ENCODE data around the gene MMAA. TPM values are rescaled to one million over a fixed set of nuclear protein-coding genes. Genes with fewer than 3 reads are reported as not detected.
"Not testable (repeated sequence)": the region's sequence is repeated elsewhere in the genome, so short reads cannot be mapped to it uniquely, and the experiment has no call there.

Gene MMAA
- total RNA-seq, 1 donor from 2014 or later: 3.5 TPM

- H3K4me1 Mint-ChIP-seq (ENCODE audit: low read depth, unreplicated experiment): no peaks in the 10 kb centered on the region
Observed at GRCh38 chr4:145639186-145639698, 20.1 kb downstream of the MMAA start.

GRCh38 chr4:145640236-145640635 is 21.1 kb downstream of the MMAA start:
- H3K4me1 Mint-ChIP-seq (ENCODE audit: low read depth, unreplicated experiment); H3K9me3 Mint-ChIP-seq (ENCODE audit: unreplicated experiment); H3K27me3 Mint-ChIP-seq (ENCODE audit: unreplicated experiment); DNase-seq; H3K27ac Mint-ChIP-seq (ENCODE audit: unreplicated experiment); H3K4me3 Mint-ChIP-seq (ENCODE audit: unreplicated experiment); H3K36me3 Mint-ChIP-seq (ENCODE audit: unreplicated experiment): not testable (repeated sequence)

More at GRCh38 chr4:145639186-145639698, 20.1 kb downstream of the MMAA start:
- no peaks in the 10 kb centered on the region for H3K27me3 Mint-ChIP-seq (ENCODE audit: unreplicated experiment)
- TF ChIP-seq CTCF (IDR thresholded peaks at IDR 0.05; ENCODE audit: partially characterized antibody, unreplicated experiment): no peak
- no peak for DNase-seq
- no peaks in the 10 kb centered on the region for H3K9me3 Mint-ChIP-seq (ENCODE audit: unreplicated experiment)
- H3K4me3 Mint-ChIP-seq (ENCODE audit: unreplicated experiment): no peak overlapping the region
- H3K36me3 Mint-ChIP-seq (ENCODE audit: unreplicated experiment): no peaks in the 10 kb centered on the region
- H3K27ac Mint-ChIP-seq (ENCODE audit: unreplicated experiment): no peak overlapping the region

- TF ChIP-seq CTCF (IDR thresholded peaks at IDR 0.05; ENCODE audit: partially characterized antibody, unreplicated experiment): no peak
- Mint-ChIP-seq H3K36me3 (ENCODE audit: unreplicated experiment) (no peaks in the 10 kb centered on the region), H3K4me1 (ENCODE audit: low read depth, unreplicated experiment) (no peaks in the 10 kb centered on the region), H3K9me3 (ENCODE audit: unreplicated experiment) (no peaks in the 10 kb centered on the region), H3K4me3 (ENCODE audit: unreplicated experiment) (no peak overlapping the region), H3K27ac (ENCODE audit: unreplicated experiment) (no peak overlapping the region), H3K27me3 (ENCODE audit: unreplicated experiment) (no peaks in the 10 kb centered on the region)
- DNase-seq: no peak
Observed at GRCh38 chr4:145643295-145643694, 24.1 kb downstream of the MMAA start.

GRCh38 chr4:145644699-145645098 is 25.5 kb downstream of the MMAA start:
- Mint-ChIP-seq H3K4me3 (ENCODE audit: unreplicated experiment) (no peak overlapping the region), H3K36me3 (ENCODE audit: unreplicated experiment) (no peaks in the 10 kb centered on the region), H3K27ac (ENCODE audit: unreplicated experiment) (no peak overlapping the region), H3K27me3 (ENCODE audit: unreplicated experiment) (no peaks in the 10 kb centered on the region), H3K4me1 (ENCODE audit: low read depth, unreplicated experiment) (no peaks in the 10 kb centered on the region), H3K9me3 (ENCODE audit: unreplicated experiment) (no peaks in the 10 kb centered on the region)
- no peak for TF ChIP-seq CTCF (IDR thresholded peaks at IDR 0.05; ENCODE audit: partially characterized antibody, unreplicated experiment)
- no peak for DNase-seq

- H3K27ac Mint-ChIP-seq (ENCODE audit: unreplicated experiment): no peak overlapping the region
- peaks cover 2% of the 10 kb centered on the region for H3K9me3 Mint-ChIP-seq (ENCODE audit: unreplicated experiment)
- H3K4me1 Mint-ChIP-seq (ENCODE audit: low read depth, unreplicated experiment): no peaks in the 10 kb centered on the region
- H3K4me3 Mint-ChIP-seq (ENCODE audit: unreplicated experiment): no peak overlapping the region
- DNase-seq: no peak
- TF ChIP-seq CTCF (IDR thresholded peaks at IDR 0.05; ENCODE audit: partially characterized antibody, unreplicated experiment): no peak
- H3K36me3 Mint-ChIP-seq (ENCODE audit: unreplicated experiment): no peaks in the 10 kb centered on the region
- no peaks in the 10 kb centered on the region for H3K27me3 Mint-ChIP-seq (ENCODE audit: unreplicated experiment)
Observed at GRCh38 chr4:145656156-145656555, 37.0 kb downstream of the MMAA start.

Measured in glutamatergic neuron (in vitro differentiated cells).